Effector memory CD4-positive, alpha-beta T cell (primary cell): Measurements from ENCODE around the gene WNT9B.
"Not testable (repeated sequence)": the region's sequence is repeated elsewhere in the genome, so short reads cannot be mapped to it uniquely, and the experiment has no call there.

Source experiments
- DNase-seq, 3 donors: peaks; one replicate each; pipeline ENCODE4 v3.0.0-alpha.2; 2020
- H3K27ac ChIP-seq: 2 replicates; pipeline ENCODE4 v1.7.0; 2013; ENCODE audit warnings: mild to moderate bottlenecking, low read length, moderate library complexity; ENCODE audit not compliant: insufficient read depth, poor library complexity, severe bottlenecking
- H3K27me3 ChIP-seq: replicated peaks from 2 replicates; pipeline ENCODE4 v1.7.0; 2013; ENCODE audit warnings: mild to moderate bottlenecking, low read length; ENCODE audit not compliant: insufficient read depth, control insufficient read depth, poor library complexity, severe bottlenecking
- H3K36me3 ChIP-seq: 2 replicates; pipeline ENCODE4 v1.7.0; 2013; ENCODE audit warnings: mild to moderate bottlenecking, low read length, moderate library complexity; ENCODE audit not compliant: control insufficient read depth, insufficient read depth
- H3K4me1 ChIP-seq: 2 replicates; pipeline ENCODE4 v1.7.0; 2013; ENCODE audit warnings: low read length, mild to moderate bottlenecking; ENCODE audit not compliant: control insufficient read depth, insufficient read depth, poor library complexity, severe bottlenecking
- H3K4me3 ChIP-seq: 2 replicates; pipeline ENCODE4 v1.7.0; 2013; ENCODE audit warnings: low read length, low read depth, mild to moderate bottlenecking; ENCODE audit not compliant: insufficient read depth, poor library complexity, severe bottlenecking
- H3K9me3 ChIP-seq: 2 replicates; pipeline ENCODE4 v1.7.0; 2013; ENCODE audit warnings: mild to moderate bottlenecking, low read length, moderate library complexity; ENCODE audit not compliant: control insufficient read depth

Gene WNT9B

DNA sequence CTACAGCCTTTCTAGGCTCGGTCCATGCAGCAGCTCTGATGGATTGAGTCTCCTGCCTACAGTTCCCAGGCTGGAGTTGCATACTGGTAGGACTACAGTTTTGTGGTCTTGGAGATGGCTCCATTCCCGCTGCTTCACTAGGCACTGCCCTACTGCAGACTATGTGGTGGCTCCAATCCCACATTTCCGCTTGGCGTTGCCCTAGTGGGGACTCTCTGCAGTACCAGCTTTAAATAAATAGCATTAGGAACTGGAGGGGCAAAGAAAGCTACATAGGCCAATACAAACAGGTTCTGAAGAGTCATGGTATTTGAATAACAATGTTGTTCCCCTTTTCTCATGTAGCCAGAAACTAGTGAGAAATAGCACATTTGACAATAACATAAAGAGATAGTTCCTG is 66.1 kb downstream of the WNT9B start:
- H3K36me3 ChIP-seq = no peaks in the 10 kb centered on the region
- no peaks in the 10 kb centered on the region for H3K4me1 ChIP-seq
- H3K9me3 ChIP-seq = no peaks in the 10 kb centered on the region
- no peaks in the 10 kb centered on the region for H3K27me3 ChIP-seq
- no peak for DNase-seq
- H3K4me3 ChIP-seq = no peak overlapping the region
- no peak overlapping the region for H3K27ac ChIP-seq

DNA sequence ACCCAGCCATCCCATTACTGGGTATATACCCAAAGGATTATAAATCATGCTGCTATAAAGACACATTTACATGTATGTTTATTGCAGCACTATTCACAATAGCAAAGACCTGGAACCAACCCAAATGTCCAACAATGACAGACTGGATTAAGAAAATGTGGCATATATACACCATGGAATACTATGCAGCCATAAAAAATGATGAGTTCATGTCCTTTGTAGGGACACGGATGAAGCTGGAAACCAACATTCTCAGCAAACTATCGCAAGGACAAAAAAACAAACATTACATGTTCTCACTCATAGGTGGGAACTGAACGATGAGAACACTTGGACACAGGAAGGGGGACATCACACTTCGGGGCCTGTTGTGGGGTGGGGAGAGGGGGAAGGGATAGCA is 70.6 kb downstream of the WNT9B start:
- H3K4me3 ChIP-seq, H3K36me3 ChIP-seq, H3K9me3 ChIP-seq, H3K27me3 ChIP-seq, H3K4me1 ChIP-seq, DNase-seq, H3K27ac ChIP-seq: not testable (repeated sequence)

DNA sequence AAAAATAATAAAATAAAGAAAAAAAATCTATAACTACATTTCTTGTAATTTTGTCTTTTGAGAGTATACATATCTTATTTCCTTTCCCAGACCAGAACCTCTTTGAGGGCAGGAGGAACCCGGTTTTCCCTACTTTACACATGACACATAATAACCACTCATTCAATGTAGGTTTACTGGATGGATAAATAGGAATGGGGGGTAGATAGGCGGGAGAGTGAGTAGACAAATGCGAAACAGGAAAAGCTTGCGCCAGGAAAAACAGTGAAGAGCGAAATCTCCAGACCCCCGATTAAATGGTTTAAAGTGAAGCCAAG is 71.1 kb downstream of the WNT9B start:
- H3K4me3 ChIP-seq = peak overlapping the region; percentile 93
- no peaks in the 10 kb centered on the region for H3K36me3 ChIP-seq
- H3K9me3 ChIP-seq = no peaks in the 10 kb centered on the region
- DNase-seq = no peak
- peak overlapping the region; percentile 94 for H3K27ac ChIP-seq
- no peaks in the 10 kb centered on the region for H3K27me3 ChIP-seq
- peaks cover 5% of the 10 kb centered on the region for H3K4me1 ChIP-seq

DNA sequence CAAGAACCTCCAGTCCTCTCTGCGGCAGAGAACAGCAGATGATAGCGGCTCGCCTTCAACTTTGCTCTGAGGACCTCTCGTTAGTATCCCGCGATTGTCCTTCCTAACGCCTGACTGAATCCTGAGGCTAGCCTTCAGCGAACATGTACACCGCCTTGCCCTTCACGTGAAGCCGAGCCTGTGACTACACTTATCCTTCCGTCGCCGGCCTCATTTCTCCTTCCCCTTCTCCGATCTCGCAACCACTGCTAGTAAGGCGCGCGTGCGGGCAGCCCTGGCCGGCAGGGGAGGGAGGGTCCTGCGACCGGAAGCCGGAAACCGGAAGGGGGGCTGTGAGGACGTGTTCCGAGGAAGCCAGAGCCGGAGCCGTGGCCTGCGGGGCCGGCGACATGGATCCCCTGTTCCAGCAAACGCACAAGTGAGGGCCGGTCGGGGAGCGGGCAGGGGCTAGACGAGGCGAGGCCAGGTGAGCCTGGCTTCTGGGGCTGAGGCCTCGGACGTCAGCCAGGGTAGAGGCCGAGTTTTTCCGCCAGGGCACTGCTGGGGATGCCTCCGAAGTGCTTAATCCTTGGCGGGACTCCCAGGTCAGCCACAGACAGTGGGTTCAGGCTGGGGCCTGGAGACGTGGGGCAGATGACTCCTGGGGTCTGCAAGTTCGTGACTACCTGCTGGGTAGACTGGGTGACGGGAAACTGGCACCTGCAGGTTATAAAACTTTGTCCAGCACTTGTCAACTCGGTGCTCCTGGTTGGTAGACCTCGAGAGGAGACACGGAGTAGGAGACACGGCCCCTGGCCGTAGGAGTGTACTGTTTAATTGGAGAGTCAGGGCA is 71.6 kb downstream of the WNT9B start, which contains the start of gene GOSR2:
TSS of gene GOSR2 (plus strand) at position 357 of the 832 bp plus-strand sequence. CDS start at position 390, 33 bp downstream.
- Histone ChIP-seq H3K9me3 (no peaks in the 10 kb centered on the region), H3K27me3 (no peaks in the 10 kb centered on the region), H3K36me3 (no peaks in the 10 kb centered on the region), H3K4me3 (peak within 1 kb of the TSS; percentile 93), H3K4me1 (peaks cover 5% of the 10 kb centered on the region), H3K27ac (peak within 1 kb of the TSS; percentile 94)
- DNase-seq = peak; percentile 57 to 74 (median 72)

DNA sequence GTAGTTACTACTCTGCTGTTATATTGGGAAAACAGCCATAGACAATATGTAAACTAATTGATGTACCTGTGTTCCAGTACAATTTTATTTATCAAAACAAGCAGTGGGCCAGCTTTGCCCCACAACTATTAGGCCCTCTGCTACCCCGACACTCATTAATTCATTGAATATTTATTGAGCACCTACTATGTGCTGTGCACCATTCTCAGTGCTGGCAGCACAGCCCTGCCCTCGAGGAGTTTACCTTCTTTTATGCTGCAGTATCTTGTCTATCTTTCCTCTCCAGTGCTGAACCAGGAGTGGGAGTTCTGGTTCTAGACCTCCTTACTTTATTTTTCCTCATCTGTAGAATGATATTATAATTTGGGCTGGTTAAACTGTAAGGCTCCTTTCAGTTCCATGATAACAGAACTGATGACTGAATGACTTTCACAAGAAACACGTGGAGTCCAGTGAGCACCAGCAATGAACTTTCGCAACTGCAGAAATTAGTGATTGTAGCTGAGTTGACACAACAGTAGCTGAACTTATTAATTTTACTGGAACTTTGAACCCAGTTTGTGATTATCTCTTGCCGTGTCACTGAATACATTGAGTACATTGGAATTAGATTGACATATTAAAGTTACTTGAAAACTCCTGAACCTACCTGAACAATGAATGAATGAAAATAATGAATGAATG is 73.9 kb downstream of the WNT9B start:
- no peak for DNase-seq
- Histone ChIP-seq H3K27ac (no peak overlapping the region), H3K4me3 (no peak overlapping the region), H3K9me3 (no peaks in the 10 kb centered on the region), H3K27me3 (no peaks in the 10 kb centered on the region), H3K4me1 (peaks cover 5% of the 10 kb centered on the region), H3K36me3 (peaks cover 10% of the 10 kb centered on the region)

DNA sequence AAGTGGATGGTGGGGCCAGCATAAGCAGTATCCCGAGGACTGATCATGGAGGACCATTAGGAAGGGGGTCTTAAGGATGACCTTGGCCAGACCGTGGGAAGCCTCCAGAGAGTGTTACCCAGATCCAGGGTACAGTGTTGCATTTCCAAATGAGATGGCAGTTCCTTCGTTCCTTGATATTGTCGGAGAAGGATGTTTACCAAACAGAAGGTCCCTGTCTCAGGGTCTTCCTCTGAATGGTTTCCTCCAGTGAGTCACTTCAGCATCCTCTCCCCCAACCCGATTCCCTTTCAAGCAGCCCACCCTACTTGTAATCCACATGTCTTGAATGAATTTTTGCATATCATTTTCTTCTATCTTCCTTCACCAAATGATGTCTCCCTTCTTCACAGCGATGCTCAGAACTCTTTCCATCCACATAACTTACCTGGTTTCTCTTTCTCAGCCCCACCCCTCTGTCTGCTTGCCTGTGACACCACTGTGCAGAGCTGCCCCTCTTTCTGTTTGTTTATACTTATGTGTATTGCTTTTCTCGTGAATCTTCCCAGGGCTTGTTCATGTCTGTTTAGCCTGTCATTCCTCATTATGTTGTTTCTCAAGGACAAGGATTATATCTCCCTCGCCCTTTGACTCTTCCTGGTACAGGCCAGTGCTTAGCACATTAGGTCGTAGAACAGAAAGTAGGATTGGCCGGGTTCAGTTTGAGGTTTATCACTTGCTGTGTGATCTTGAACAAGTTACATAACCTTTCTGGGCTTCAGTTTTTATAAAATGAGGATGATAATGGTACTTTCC is 77.3 kb downstream of the WNT9B start:
- DNase-seq = no peak
- Histone ChIP-seq H3K4me1 (peaks cover 4% of the 10 kb centered on the region), H3K27me3 (no peaks in the 10 kb centered on the region), H3K9me3 (no peaks in the 10 kb centered on the region), H3K36me3 (peaks cover 41% of the 10 kb centered on the region), H3K4me3 (no peak overlapping the region), H3K27ac (no peak overlapping the region)

DNA sequence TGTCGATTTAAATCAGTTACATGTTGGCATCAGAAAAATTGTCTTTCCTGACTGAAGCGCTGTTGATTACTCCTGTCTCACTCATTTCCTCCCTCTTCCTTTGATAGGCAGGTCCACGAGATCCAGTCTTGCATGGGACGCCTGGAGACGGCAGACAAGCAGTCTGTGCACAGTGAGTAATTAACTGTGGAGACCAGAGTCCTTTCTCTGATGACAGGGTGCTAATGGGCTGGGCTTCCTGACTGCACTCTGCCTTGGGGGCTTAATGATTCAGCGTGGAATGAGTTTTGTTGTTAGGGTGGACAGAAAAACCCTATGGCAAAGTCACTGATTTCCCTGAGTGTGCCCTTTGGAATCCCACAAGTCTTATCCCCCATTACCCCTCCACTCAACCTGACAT is 78.0 kb downstream of the WNT9B start:
- no peaks in the 10 kb centered on the region for H3K27me3 ChIP-seq
- no peak for DNase-seq
- H3K4me1 ChIP-seq = no peaks in the 10 kb centered on the region
- H3K4me3 ChIP-seq = no peak overlapping the region
- H3K9me3 ChIP-seq = no peaks in the 10 kb centered on the region
- peaks cover 47% of the 10 kb centered on the region for H3K36me3 ChIP-seq
- no peak overlapping the region for H3K27ac ChIP-seq

DNA sequence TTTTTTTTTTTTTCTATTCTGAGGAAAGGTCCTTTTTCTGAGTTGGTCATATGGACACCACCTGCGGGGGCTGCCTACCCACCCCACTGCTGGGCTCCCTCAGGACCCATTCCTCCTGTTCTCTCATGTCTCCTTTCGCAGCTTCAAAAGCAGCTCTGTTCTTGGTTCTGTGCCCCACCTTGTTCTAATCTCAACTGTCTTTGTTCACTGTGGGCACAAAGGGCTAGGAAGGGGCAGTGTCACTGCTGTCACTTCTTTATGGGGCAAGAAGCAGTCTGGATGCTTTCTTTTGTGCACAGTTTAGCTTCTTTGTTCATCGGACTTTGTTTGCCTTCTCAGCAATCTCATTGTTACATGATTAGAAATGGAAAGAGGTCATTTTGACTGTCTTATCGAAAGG is 78.7 kb downstream of the WNT9B start:
- peaks cover 54% of the 10 kb centered on the region for H3K36me3 ChIP-seq

DNA sequence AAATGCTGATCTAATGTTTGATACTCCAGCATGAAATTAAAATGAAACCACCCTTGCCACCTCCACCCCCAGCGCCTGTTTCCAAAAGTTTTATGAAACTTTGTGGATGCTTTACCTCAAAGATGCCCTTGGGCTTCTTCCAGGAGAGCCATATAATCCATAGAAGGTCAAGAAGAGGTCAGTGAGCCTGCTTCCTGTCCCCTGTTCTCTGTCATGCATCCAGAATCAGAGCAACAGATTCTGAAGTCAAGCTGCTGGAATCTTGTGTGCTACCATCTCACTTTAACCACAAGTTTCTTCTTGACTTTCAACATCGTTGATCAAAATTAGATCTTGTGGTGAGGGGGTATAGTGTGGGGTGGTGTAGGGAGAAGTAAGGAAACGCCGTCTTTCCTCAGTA is 80.2 kb downstream of the WNT9B start:
- Histone ChIP-seq H3K27ac (no peak overlapping the region), H3K36me3 (peaks cover 69% of the 10 kb centered on the region), H3K9me3 (no peaks in the 10 kb centered on the region), H3K27me3 (no peaks in the 10 kb centered on the region), H3K4me3 (no peak overlapping the region), H3K4me1 (no peaks in the 10 kb centered on the region)
- DNase-seq = no peak

More for the DNA sequence above, 78.7 kb downstream of the WNT9B start:
- H3K27me3 ChIP-seq = no peaks in the 10 kb centered on the region
- DNase-seq = no peak
- H3K9me3 ChIP-seq = no peaks in the 10 kb centered on the region
- H3K27ac ChIP-seq = no peak overlapping the region
- no peaks in the 10 kb centered on the region for H3K4me1 ChIP-seq
- no peak overlapping the region for H3K4me3 ChIP-seq
